D721Med (cell line): ENCODE data around the gene ZNF622.
A peak's percentile ranks its signal among the peaks of the same experiment; 100 is the strongest.
"Not testable (repeated sequence)": the region's sequence is repeated elsewhere in the genome, so short reads cannot be mapped to it uniquely, and the experiment has no call there.

Experiments used
- DNase-seq: peaks from one replicate; pipeline ENCODE4 v3.0.0; 2011; ENCODE audit warnings: low spot score; ENCODE audit not compliant: insufficient read length
- FAIRE-seq: peaks from 2 replicates; lab custom pipeline; 2011; peaks lifted over from hg19 to GRCh38; lab: Jason Lieb, UNC
- CTCF ChIP-seq: IDR thresholded peaks from 2 replicates; pipeline ENCODE4 v1.5.1; 2012; ENCODE audit warnings: mild to moderate bottlenecking, control low read depth; ENCODE audit not compliant: insufficient read depth; ENCODE audit errors: missing control alignments

Gene ZNF622

GRCh38 chr5:16455668-16456067 lies 9.9 kb downstream of the ZNF622 start:
- DNase-seq (no peak), FAIRE-seq (no peak)
- no peak for TF ChIP-seq CTCF

- no peak for FAIRE-seq
- DNase-seq, result no peak
- TF ChIP-seq CTCF, result no peak
Measured at GRCh38 chr5:16454686-16455085, 10.9 kb downstream of the ZNF622 start.

GRCh38 chr5:16453609-16454008 lies 12.0 kb downstream of the ZNF622 start:
- no peak for TF ChIP-seq CTCF

GRCh38 chr5:16450163-16450562 lies 15.4 kb downstream of the ZNF622 start:
- no peak for TF ChIP-seq CTCF
- FAIRE-seq, result no peak
- no peak for DNase-seq

More at GRCh38 chr5:16453609-16454008, 12.0 kb downstream of the ZNF622 start:
- DNase-seq, result no peak
- no peak for FAIRE-seq

- TF ChIP-seq CTCF, result no peak
- DNase-seq, result no peak
- peak; percentile 67 for FAIRE-seq
Measured at GRCh38 chr5:16446993-16447392, 18.6 kb downstream of the ZNF622 start.

GRCh38 chr5:16437977-16438376 lies 27.6 kb downstream of the ZNF622 start:
- TF ChIP-seq CTCF, result no peak
- DNase-seq (no peak), FAIRE-seq (no peak)

- DNase-seq, FAIRE-seq: not testable (repeated sequence)
Measured at GRCh38 chr5:16436065-16436682, 29.4 kb downstream of the ZNF622 start.
